COLO668 (cell line): ENCODE measurements around the gene LTB.

ENCODE experiments used
- DNase-seq: peaks from one replicate; lab custom pipeline; 2025; ENCODE audit not compliant: unreplicated experiment; lab: John Stamatoyannopoulos, UW

Gene LTB

GRCh38 chr6:31531771-31532643, 50.2 kb downstream of the LTB start:
- DNase-seq = no peak

- DNase-seq = no peak
Measured at GRCh38 chr6:31531162-31531561, 51.1 kb downstream of the LTB start.

GRCh38 chr6:31530659-31531058, 51.6 kb downstream of the LTB start:
- no peak for DNase-seq
